ENCODE results near the gene BDP1.
"Not testable (repeated sequence)": the region's sequence is repeated elsewhere in the genome, so short reads cannot be mapped to it uniquely, and the experiment has no call there.

DNA sequence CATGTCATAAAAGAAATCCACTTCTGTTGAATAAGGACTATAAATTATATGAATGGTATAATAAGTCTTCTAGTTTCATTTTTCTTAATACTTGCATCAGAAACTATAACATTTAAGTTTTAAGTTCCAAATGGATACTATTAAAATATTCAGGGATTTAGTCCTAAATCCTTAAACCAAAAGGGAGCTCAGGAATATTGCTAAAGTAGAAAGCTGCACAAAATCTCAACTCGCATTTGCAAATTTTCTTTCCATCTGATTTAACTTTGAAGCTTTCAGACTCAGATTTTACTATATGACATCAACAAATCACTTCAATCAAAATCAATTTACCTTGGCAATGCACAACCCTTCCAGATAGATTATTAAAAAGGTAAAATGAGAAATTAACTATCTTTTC lies 10.4 kb upstream of the BDP1 start:
- TF ChIP-seq KDM5A (IDR thresholded peaks at IDR 0.05); POLR2A (IDR thresholded peaks at IDR 0.05; ENCODE audit: low read length); REST (IDR thresholded peaks at IDR 0.05); CTCF (IDR thresholded peaks at IDR 0.05); SREBF2 (IDR thresholded peaks at IDR 0.05); RFX5 (IDR thresholded peaks at IDR 0.05); CHD2 (IDR thresholded peaks at IDR 0.05; ENCODE audit: low read length, partially characterized antibody); EHMT2 (IDR thresholded peaks at IDR 0.05; ENCODE audit: low read depth); ELK1 (IDR thresholded peaks at IDR 0.05; ENCODE audit: low read depth, low read length); EP300 (IDR thresholded peaks at IDR 0.05); ZFP36 (IDR thresholded peaks at IDR 0.05; ENCODE audit: borderline replicate concordance, partially characterized antibody); GATA3 (IDR thresholded peaks at IDR 0.05; ENCODE audit: borderline replicate concordance): not testable (repeated sequence)
- TF ChIP-seq, protein P1, sequence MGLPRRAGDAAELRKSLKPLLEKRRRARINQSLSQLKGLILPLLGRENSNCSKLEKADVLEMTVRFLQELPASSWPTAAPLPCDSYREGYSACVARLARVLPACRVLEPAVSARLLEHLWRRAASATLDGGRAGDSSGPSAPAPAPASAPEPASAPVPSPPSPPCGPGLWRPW (IDR thresholded peaks at IDR 0.05), result not testable (repeated sequence)
- TF ChIP-seq, protein P2, sequence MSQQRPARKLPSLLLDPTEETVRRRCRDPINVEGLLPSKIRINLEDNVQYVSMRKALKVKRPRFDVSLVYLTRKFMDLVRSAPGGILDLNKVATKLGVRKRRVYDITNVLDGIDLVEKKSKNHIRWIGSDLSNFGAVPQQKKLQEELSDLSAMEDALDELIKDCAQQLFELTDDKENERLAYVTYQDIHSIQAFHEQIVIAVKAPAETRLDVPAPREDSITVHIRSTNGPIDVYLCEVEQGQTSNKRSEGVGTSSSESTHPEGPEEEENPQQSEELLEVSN (IDR thresholded peaks at IDR 0.05; ENCODE audit: borderline replicate concordance, low read depth), result not testable (repeated sequence)

Measured in A549 (cell line).